HG03135 (cell line): ENCODE measurements around the gene CCNH.

Experiments used
- ATAC-seq: cut with Tn5 transposase; IDR thresholded peaks from one replicate; pipeline ENCODE4 v1.9.1; 2021; ENCODE audit warnings: mild to moderate bottlenecking, moderate library complexity; ENCODE audit not compliant: unreplicated experiment

The CCNH gene

DNA sequence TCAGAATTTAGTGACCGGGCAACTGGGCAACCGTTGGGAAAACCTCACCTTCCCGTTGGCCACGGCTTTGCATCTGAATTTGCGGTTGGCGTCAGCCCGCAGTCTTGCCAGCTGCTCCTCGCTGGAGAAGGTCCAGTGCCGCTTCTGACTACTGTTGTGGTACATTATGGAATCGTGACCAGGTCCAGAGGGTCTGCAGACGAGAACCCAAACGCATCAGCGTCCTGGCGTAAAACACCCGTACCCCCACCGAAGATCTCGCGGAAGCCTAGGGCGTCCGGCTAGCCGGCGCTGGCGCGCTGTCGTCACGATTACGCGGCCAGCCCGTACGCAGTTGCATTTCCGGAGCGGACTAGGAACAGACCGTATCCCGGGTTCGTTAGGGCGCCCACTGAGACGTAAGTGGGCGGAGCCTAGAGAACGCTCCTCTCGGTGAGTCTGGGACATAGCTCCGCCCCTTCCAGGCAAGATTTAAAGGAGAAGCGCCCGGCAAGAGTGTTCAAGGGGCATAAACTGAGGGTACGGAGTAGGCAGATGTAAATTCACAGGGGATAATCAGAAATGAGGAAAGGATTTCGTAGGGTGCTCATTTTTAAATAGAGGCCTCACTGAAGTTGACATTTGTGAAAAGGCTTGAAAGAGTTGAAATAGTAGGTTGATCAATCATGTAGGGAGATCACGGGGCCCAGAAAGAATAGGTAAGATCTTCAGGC lies at the start of gene CCNH:
Gene CCNH (minus strand): TSS at position 301 of the 713 bp plus-strand sequence. CDS start 136 bp downstream, at position 165.
- ATAC-seq: peak; percentile 100

DNA sequence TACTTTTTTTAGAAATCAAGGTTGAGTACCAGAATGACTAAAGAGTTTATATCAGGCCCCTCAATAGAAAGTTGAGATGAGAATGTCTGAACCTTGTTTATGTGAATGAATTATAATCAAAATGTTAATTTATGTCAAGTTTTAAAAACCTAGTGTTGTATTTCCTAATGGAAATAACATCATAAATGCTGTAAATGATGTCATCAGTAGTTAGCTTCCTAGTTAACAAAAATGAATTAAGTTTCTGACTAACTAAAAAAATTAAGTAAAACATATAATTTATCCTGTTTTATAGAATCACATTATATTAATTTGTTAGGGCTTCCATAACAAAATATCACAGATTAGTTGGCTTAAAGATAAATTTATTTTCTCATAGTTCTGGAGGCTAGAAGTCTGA lies 45.0 kb upstream of the CCNH start:
- ATAC-seq: no peak

- ATAC-seq: no peak
Measured at GRCh38 chr5:87453801-87454200, 41.1 kb upstream of the CCNH start.

DNA sequence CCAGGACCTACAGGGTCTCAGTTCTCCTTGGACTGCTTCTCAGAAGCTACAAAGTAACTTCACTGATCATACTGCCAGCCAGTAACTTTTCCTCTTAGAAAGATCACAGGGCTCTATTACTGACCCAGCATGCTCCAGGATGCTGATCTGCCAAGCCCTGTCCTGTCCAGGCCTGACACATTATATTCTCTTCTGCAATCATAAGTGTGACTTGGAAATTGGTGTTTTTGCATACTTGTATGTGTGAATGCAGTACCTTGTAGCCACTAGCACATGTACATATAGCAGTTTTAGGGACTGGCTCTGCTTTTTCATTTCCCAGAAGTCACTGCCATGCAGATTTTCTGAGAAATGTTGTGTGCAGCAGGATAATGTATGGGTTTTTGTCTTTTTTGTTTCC lies 40.1 kb upstream of the CCNH start:
- no peak for ATAC-seq

GRCh38 chr5:87442419-87442818 lies 29.7 kb upstream of the CCNH start:
- ATAC-seq: no peak

GRCh38 chr5:87438231-87438630 lies 25.5 kb upstream of the CCNH start:
- ATAC-seq: no peak

- ATAC-seq: no peak
Measured at GRCh38 chr5:87437724-87438123, 25.0 kb upstream of the CCNH start.

DNA sequence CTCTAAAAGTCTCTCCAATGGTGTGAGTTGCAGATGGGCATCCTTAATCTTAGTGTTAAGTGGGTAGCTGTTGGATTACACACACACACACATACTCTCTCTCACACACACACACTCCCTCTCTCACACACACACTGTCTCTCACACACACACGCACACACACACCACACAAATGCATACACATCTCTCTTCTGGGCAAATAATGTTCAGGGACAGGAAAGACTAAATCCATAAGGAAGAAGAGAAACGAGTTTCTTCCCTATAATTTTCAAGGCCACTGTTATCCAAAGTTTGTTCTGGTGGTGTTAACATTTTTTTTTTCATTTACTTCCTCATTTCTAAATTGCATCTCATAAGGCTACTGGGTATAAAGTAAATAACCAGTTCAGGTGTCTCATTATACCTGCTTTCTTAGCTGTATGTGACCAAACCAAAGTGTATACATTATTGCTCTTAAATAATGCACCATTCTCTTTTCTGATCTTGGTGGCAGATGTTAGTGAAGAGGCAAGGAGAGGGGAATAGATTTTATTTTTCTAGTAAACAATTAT lies 22.5 kb upstream of the CCNH start:
- ATAC-seq: no peak

- no peak for ATAC-seq
Measured at GRCh38 chr5:87434461-87434860, 21.7 kb upstream of the CCNH start.

DNA sequence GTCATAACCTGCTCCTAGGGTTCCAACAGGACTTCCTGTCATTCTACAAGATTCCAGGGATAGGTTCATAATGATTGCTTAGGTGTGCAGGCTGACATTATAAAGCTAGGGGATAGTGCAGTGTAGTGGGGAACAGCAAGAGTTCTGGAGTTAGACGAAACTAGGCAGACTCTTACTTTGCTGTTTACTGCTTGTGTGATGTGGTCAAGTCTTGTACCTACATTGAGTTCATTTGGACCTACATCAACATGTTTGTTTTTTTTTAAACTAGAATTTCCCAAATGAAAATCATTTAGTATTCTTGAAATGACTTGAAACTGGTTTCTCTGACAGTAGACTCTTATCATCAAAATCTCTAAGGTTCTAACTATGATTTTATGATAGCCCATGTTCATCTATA lies 21.2 kb upstream of the CCNH start:
- no peak for ATAC-seq

DNA sequence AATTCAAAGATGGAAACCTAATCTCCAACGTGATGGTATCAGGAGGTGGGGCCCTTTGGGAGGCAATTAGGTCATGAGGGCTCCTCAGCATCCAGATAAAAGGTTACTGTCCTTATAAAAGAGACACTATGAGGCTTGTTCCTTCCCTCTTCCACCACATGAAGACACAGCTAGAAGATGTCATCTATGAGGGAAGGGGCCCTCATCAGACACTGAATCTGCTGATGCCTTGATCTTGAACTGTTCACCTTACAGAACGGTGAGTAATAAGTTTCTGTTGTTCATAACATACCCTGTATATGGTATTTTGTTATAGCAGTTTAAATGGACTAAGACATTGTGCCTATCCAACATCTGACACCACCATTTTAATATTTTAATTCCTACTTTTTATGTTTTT lies 19.7 kb upstream of the CCNH start:
- no peak for ATAC-seq

DNA sequence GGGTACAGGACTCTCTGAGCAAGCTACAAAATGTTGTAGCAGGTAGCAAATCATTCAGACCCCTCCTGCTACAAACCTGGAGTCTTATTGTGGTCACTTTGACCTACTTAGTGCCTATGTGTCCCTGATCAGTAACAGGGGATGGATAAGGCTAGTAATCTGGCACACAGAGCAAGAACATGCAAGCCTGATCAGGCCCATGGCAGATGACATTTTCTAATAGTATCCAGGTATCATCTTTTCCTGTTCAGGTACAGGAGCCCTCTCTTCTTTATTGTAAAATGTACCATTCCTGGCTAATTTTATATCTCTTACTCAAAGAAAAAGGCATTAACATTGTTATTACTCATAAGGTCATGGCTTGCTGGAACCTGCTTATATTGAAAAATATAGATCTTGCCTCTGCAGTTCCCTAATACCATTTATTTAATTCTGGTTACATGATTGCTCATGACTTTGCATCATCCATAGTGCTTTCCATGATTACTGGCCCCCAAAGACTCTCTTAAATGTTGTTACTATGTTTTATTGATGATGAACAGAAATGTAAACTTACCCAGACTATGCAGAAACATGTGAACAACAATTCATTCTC lies 18.2 kb upstream of the CCNH start:
- no peak for ATAC-seq

DNA sequence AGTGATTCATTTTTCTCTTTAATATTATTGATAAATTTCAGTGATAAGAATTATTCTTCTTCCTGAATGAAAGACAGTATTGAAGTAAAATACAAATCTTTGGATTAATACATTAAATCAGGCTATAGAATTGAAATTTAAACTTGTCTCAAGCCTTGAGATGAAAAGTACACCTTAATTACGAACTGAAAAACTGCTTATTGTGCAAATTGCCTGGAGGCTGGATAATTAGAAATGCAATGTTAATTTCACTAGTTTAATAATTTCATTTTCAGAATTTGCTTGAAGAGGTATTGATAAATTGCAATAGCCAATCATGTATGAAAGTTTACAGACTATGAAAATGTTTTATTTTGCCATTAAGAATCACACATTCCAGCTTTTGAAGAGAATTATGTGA lies 11.0 kb upstream of the CCNH start:
- no peak for ATAC-seq

DNA sequence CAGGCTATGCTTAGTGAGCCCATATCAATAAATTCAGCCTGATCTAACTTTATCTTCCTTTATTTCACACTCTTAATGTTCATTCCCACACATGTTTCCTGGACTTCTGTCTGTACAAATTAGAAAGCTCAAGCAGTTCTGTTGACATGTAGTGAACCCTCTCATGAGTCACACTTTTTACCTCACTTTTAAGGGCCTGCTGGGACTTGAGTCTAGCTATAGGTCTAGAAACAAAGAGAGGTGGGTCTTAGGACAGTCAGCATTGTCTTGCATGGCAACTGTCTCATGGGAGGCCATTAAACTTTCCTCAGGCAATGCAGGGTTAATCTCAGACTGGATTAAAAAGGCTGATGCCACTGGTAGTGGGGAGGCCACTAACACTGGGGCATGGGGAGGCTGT lies 8.6 kb upstream of the CCNH start:
- no peak for ATAC-seq

- ATAC-seq: no peak
Measured at GRCh38 chr5:87418506-87418905, 5.8 kb upstream of the CCNH start.

GRCh38 chr5:87413343-87413645 lies 564 bp upstream of the CCNH start:
- ATAC-seq: no peak

DNA sequence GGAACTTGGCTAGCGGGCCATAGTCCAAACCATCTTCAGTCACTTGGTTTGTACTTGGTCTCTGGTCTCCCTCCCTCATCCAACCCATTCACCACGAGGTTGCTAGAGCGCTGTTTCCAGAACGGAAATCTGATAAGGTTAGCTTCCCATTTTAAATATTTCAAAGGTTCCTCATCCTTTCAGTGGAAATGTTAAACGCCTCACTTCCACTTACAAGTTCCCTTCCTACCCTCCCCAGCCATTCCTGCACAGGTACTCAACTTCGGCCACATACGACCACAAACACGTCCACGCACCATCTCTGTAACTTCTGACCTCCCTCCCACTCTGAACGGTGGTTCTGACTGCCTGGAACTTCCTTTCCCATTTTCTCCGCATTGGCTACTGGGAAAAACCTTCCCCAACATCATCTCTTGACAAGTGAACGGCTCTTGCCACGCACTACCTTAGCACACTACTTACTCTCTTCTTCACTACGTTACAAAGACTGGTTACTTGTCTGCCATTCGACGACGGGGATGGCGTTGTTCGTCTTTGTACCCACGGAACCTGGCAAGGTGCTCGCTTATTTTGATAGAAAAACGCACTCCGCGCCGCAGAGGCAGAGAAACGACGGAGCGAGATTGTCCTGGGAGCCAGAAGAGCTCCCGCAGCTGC lies 629 bp downstream of the CCNH start:
- peak; percentile 25 for ATAC-seq

GRCh38 chr5:87411586-87411972 lies 1.2 kb downstream of the CCNH start:
- ATAC-seq: no peak

DNA sequence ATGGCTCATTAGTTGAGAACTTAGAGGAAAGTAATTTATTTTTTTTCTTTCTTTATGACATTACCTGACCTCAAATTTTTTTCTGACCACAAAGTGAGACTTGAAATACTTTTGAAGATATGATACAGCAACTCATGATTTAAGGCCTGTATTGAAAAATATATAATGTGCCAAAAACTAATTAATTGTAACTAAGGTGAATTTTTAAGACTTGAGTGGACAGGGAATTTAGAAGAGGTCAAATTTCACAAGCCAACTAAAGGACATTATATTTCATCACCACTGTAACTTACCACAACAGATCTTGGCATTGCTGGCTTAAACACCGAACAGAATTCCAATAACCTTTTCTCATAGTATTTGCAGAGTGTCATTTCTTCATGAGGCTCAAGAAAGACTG lies 1.8 kb downstream of the CCNH start:
- ATAC-seq: no peak

GRCh38 chr5:87408204-87408603 lies 4.5 kb downstream of the CCNH start:
- ATAC-seq: no peak

DNA sequence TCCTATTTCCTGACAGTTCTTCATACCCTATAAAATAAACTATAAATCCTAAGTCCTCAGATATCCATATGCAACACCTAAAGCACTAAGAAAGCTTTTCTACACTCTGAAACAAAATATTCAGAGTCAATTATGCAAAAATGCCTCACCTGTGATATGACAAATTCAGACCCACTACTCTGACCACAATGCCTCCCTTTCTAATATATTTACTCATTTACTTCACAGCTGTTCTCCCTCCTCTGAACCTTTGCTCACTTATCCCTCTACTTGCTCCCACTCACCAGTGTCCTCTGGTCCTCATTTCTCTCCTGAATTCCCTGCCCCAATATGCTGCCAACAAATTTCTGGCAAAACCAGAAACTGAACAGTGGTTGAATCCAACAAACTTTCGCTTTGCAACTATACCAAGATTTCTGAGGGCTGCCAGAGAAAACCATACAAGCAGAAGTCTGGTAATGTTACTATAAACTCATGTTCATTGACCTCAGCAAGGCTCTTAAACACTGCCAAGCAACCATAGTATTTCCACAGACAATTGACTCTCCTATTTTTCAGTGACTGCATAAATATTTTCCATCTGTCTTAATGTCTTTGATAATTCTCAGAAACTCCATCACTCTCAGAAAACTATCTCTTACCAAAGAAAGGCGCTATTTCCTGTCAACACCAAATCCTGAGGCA lies 7.1 kb downstream of the CCNH start:
- no peak for ATAC-seq

DNA sequence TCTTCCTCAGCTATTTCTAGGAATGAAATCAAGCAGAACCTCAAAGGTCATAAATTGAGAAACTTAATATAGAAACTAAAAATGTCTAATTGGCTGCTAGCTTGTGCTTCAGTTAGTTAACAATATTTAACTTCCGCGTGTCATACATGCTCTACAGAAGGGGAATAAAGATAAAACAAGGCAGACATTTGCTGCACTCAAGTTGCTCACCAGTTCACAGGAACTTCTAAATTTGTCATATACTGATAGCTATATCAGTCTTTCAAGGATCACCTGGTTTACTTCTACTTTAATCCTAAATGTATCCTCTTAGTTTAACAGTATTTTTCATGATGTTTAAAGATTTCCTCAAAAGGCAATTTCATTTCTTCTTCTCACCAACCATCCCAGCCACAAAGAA lies 8.4 kb downstream of the CCNH start:
- ATAC-seq: no peak
